ENCODE measurements around the gene CTDSPL.

CTDSPL gene

DNA sequence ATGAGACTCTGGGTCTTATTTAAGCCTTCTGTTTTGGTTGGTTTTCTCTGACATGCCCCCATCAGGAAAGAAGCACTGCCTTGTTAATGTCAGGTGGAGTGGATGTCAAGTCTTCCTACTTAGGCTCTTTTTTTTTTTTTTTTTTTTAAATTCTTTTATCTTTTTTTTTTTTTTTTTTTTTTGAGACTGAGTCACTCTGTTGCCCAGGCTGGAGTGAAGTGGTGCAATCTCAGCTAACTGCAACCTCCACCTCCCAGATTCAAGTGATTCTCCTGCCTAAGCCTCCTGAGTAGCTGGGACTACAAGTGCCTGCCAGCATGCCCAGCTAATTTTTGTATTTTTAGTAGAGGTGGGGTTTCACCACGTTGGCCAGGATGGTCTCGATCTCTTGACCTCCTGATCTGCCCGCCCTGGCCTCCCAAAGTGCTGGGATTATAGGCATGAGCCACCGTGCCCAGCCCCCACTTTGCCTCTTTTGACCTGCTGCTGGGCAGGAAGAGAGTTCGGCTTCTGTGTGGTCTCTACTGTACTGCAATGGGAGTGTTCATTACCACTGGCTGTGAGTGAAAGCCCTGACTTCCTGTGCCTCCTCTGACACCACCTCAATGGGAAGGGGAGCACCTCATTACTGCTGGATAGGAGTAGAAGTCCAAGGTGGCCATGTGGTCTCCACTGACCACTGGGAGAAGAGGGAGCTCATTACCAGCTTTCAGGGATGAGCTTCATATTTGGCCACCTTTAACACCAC is 10.9 kb downstream of the CTDSPL start:
- Histone ChIP-seq H3K4me1 (ENCODE audit: control extremely low read depth in 1 of 4, control insufficient read depth in 4 of 4, insufficient read depth in 4 of 4, low read length in 3 of 4) (no peaks in the 10 kb centered on the region), H3K36me3 (ENCODE audit: control insufficient read depth in 4 of 4, insufficient read depth in 4 of 4, low read length in 3 of 4) (peaks cover 0 to 8% (median 0%) of the 10 kb centered on the region in 4 experiments), H3K27ac (ENCODE audit: insufficient read depth in 1 of 2, low read depth in 1 of 2, low read length in 2 of 2, poor library complexity in 1 of 2, severe bottlenecking in 2 of 2) (no peak overlapping the region), H3K4me3 (ENCODE audit: control insufficient read depth in 1 of 7, extremely low read depth in 1 of 7, insufficient read depth in 4 of 7, low read depth in 2 of 7, low read length in 6 of 7) (no peak overlapping the region), H3K27me3 (replicated peaks in 2 of 5; ENCODE audit: control insufficient read depth in 4 of 5, insufficient read depth in 5 of 5, low read length in 4 of 5) (no peaks in the 10 kb centered on the region), H3K9me3 (ENCODE audit: control extremely low read depth in 1 of 5, control insufficient read depth in 4 of 5, insufficient read depth in 2 of 5, low read depth in 1 of 5, low read length in 4 of 5) (peaks cover 5 to 31% (median 6%) of the 10 kb centered on the region in 5 experiments)
- ChIA-PET POLR2A (no interaction called here), CTCF (interaction anchor here (1.2 to 3.9 kb wide), 5 partner anchors 15 to 50 kb away, joined by 3 to 19 read pairs (median 7); no protein-coding TSS in a partner anchor)
- 98% methylated on average over 4 of the region's 5 CpGs for WGBS (ENCODE audit: insufficient coverage)
- DNase-seq = no peak

DNA sequence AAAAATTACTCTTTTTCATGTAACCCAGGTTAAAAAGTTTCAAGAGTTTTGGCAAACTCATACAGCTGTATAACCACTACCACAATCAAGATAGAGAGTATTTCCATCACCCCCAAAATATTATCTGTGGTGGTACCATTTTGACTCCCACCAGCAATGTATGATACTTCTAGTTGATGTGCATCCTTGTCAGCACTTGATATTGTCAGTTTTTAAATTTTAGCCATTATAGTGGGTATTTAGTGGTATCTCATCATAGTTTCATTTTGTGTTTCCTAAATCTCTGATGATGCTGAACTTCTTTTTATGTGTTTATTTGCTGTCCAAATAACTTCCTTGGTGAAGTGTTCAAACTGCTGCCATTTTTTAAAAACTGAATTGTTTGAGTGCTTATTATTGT is 14.6 kb downstream of the CTDSPL start:
- Histone ChIP-seq H3K4me1 (ENCODE audit: control extremely low read depth in 1 of 4, control insufficient read depth in 4 of 4, insufficient read depth in 4 of 4, low read length in 3 of 4) (no peaks in the 10 kb centered on the region), H3K4me3 (ENCODE audit: control insufficient read depth in 1 of 7, extremely low read depth in 1 of 7, insufficient read depth in 4 of 7, low read depth in 2 of 7, low read length in 6 of 7) (no peak overlapping the region), H3K27ac (ENCODE audit: insufficient read depth in 1 of 2, low read depth in 1 of 2, low read length in 2 of 2, poor library complexity in 1 of 2, severe bottlenecking in 2 of 2) (no peak overlapping the region), H3K36me3 (ENCODE audit: control insufficient read depth in 4 of 4, insufficient read depth in 4 of 4, low read length in 3 of 4) (peaks cover 0 to 4% (median 0%) of the 10 kb centered on the region in 4 experiments), H3K27me3 (replicated peaks in 2 of 5; ENCODE audit: control insufficient read depth in 4 of 5, insufficient read depth in 5 of 5, low read length in 4 of 5) (no peaks in the 10 kb centered on the region), H3K9me3 (ENCODE audit: control extremely low read depth in 1 of 5, control insufficient read depth in 4 of 5, insufficient read depth in 2 of 5, low read depth in 1 of 5, low read length in 4 of 5) (peaks cover 2 to 18% (median 5%) of the 10 kb centered on the region in 5 experiments)
- POLR2A ChIA-PET = no interaction called here
- no peak for DNase-seq
- CTCF ChIA-PET = interaction anchor here (1.1 to 3.9 kb wide), 2 partner anchors 11 to 24 kb away, joined by 3 to 19 read pairs; no protein-coding TSS in a partner anchor

DNA sequence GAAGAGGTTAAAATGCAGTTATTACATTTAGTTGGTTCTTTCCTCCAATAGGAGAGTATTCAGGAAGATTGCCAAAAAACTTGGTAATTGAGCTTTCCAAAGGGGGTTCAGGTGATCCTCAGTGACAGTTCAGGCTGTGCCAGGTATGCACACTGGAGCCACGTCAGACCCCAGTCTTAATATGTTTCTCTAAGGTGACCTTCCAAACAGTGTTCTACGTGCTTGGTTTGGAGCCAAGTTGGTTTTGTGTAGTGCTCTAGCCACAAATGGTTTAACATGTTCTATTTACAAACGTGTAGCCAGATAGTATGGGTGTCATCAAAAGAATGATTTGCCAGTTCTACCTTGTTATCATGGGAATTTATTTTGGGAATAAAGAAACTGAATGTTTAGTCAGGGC is 21.0 kb downstream of the CTDSPL start:
- Histone ChIP-seq H3K9me3 (ENCODE audit: control extremely low read depth in 1 of 5, control insufficient read depth in 4 of 5, insufficient read depth in 2 of 5, low read depth in 1 of 5, low read length in 4 of 5) (no peaks in the 10 kb centered on the region), H3K36me3 (ENCODE audit: control insufficient read depth in 4 of 4, insufficient read depth in 4 of 4, low read length in 3 of 4) (no peaks in the 10 kb centered on the region), H3K4me3 (ENCODE audit: control insufficient read depth in 1 of 7, extremely low read depth in 1 of 7, insufficient read depth in 4 of 7, low read depth in 2 of 7, low read length in 6 of 7) (no peak overlapping the region), H3K27ac (ENCODE audit: insufficient read depth in 1 of 2, low read depth in 1 of 2, low read length in 2 of 2, poor library complexity in 1 of 2, severe bottlenecking in 2 of 2) (no peak overlapping the region), H3K27me3 (replicated peaks in 2 of 5; ENCODE audit: control insufficient read depth in 4 of 5, insufficient read depth in 5 of 5, low read length in 4 of 5) (no peaks in the 10 kb centered on the region), H3K4me1 (ENCODE audit: control extremely low read depth in 1 of 4, control insufficient read depth in 4 of 4, insufficient read depth in 4 of 4, low read length in 3 of 4) (peaks cover under 1 to 21% (median 3%) of the 10 kb centered on the region in 4 experiments)
- POLR2A ChIA-PET = no interaction called here
- WGBS (ENCODE audit: insufficient coverage) = 100% methylated on average over 3 of the region's 3 CpGs
- CTCF ChIA-PET = interaction anchor here (1.0 to 2.5 kb wide), 2 partner anchors 12 to 27 kb away, joined by 3 to 8 read pairs; no protein-coding TSS in a partner anchor
- no peak for DNase-seq

DNA sequence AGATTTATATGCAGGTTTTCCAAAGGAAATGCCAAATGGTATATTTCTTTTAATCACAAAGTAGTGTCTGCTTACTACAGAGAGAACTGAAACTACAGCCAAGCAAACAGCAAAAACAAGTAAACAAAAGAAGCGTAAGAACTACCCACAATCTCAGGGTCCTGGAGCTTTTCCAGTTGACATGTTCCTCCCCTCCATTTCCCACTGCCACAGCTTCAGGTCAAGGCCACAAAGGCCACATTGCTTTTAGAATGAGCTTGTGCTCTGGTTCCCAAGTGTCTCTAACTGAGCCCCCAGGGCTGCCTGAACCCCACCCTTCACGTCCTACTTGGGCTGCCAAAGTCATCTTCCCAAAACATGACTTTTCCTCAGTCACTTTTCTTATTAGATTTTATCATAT is 24.1 kb downstream of the CTDSPL start:
- H3K27me3 ChIP-seq (replicated peaks in 2 of 5; ENCODE audit: control insufficient read depth in 4 of 5, insufficient read depth in 5 of 5, low read length in 4 of 5) = no peaks in the 10 kb centered on the region
- 85% methylated on average over 2 of the region's 2 CpGs for WGBS (ENCODE audit: insufficient coverage)
- H3K36me3 ChIP-seq (ENCODE audit: control insufficient read depth in 4 of 4, insufficient read depth in 4 of 4, low read length in 3 of 4) = no peaks in the 10 kb centered on the region
- no peak overlapping the region for H3K4me3 ChIP-seq (ENCODE audit: control insufficient read depth in 1 of 7, extremely low read depth in 1 of 7, insufficient read depth in 4 of 7, low read depth in 2 of 7, low read length in 6 of 7)
- ChIA-PET POLR2A (no interaction called here), CTCF (interaction anchor here (1.4 kb wide), 1 partner anchor 16 kb away, joined by 5 read pairs; no protein-coding TSS in a partner anchor)
- no peak overlapping the region for H3K27ac ChIP-seq (ENCODE audit: insufficient read depth in 1 of 2, low read depth in 1 of 2, low read length in 2 of 2, poor library complexity in 1 of 2, severe bottlenecking in 2 of 2)
- DNase-seq = no peak
- H3K4me1 ChIP-seq (ENCODE audit: control extremely low read depth in 1 of 4, control insufficient read depth in 4 of 4, insufficient read depth in 4 of 4, low read length in 3 of 4) = peaks cover 18 to 48% (median 24%) of the 10 kb centered on the region in 4 experiments
- H3K9me3 ChIP-seq (ENCODE audit: control extremely low read depth in 1 of 5, control insufficient read depth in 4 of 5, insufficient read depth in 2 of 5, low read depth in 1 of 5, low read length in 4 of 5) = no peaks in the 10 kb centered on the region

DNA sequence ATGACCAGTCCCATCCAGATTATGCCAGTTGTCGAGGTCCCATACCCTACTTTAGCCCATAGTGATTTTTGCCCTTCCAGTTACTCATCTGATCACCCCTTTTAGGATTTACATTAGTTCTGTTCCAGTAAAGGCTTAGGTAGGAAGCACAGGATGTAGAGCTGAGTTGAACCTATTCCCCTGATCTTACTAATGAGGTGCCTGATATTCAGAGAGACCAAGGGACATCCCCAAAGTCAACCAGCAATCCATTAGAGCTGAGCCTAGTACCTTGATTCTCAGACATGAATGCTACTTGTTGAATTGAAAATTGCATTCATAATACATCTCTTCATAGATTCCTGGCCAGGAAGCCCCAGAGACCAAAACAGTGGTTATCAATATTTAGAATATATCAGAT is 24.7 kb downstream of the CTDSPL start:
- Histone ChIP-seq H3K4me1 (ENCODE audit: control extremely low read depth in 1 of 4, control insufficient read depth in 4 of 4, insufficient read depth in 4 of 4, low read length in 3 of 4) (peaks cover 24 to 54% (median 30%) of the 10 kb centered on the region in 4 experiments), H3K36me3 (ENCODE audit: control insufficient read depth in 4 of 4, insufficient read depth in 4 of 4, low read length in 3 of 4) (no peaks in the 10 kb centered on the region), H3K27me3 (replicated peaks in 2 of 5; ENCODE audit: control insufficient read depth in 4 of 5, insufficient read depth in 5 of 5, low read length in 4 of 5) (no peaks in the 10 kb centered on the region), H3K4me3 (ENCODE audit: control insufficient read depth in 1 of 7, extremely low read depth in 1 of 7, insufficient read depth in 4 of 7, low read depth in 2 of 7, low read length in 6 of 7) (no peak overlapping the region), H3K9me3 (ENCODE audit: control extremely low read depth in 1 of 5, control insufficient read depth in 4 of 5, insufficient read depth in 2 of 5, low read depth in 1 of 5, low read length in 4 of 5) (no peaks in the 10 kb centered on the region), H3K27ac (ENCODE audit: insufficient read depth in 1 of 2, low read depth in 1 of 2, low read length in 2 of 2, poor library complexity in 1 of 2, severe bottlenecking in 2 of 2) (no peak overlapping the region)
- no peak for DNase-seq
- ChIA-PET POLR2A (no interaction called here), CTCF (interaction anchor here (0.7 to 3.0 kb wide), 11 partner anchors 12 to 87 kb away, joined by 3 to 19 read pairs (median 5); no protein-coding TSS in a partner anchor)
- WGBS (ENCODE audit: insufficient coverage) = 100% methylated on average over 1 of the region's 1 CpG

DNA sequence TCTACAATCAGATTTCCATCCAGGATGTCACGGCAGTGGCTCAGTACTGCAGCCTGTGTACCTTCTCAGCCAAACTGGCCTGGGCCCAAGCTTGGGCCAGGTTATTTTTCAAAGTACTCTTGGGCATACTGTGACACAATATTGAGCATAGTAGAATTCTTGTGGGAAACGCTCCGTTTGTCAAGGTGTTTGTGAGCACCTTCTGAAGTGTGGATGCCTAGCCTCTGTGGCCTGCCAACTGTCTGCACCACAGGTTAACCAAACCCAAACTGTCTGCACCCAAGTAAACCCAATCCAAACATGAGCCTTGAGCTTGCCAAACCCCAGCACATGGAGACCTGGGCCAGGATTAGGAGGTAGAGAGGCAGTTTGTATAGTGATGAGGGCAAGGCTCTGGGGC is 25.4 kb downstream of the CTDSPL start:
- Histone ChIP-seq H3K27ac (ENCODE audit: insufficient read depth in 1 of 2, low read depth in 1 of 2, low read length in 2 of 2, poor library complexity in 1 of 2, severe bottlenecking in 2 of 2) (no peak overlapping the region), H3K4me3 (ENCODE audit: control insufficient read depth in 1 of 7, extremely low read depth in 1 of 7, insufficient read depth in 4 of 7, low read depth in 2 of 7, low read length in 6 of 7) (no peak overlapping the region), H3K9me3 (ENCODE audit: control extremely low read depth in 1 of 5, control insufficient read depth in 4 of 5, insufficient read depth in 2 of 5, low read depth in 1 of 5, low read length in 4 of 5) (no peaks in the 10 kb centered on the region), H3K36me3 (ENCODE audit: control insufficient read depth in 4 of 4, insufficient read depth in 4 of 4, low read length in 3 of 4) (no peaks in the 10 kb centered on the region), H3K27me3 (replicated peaks in 2 of 5; ENCODE audit: control insufficient read depth in 4 of 5, insufficient read depth in 5 of 5, low read length in 4 of 5) (no peaks in the 10 kb centered on the region), H3K4me1 (ENCODE audit: control extremely low read depth in 1 of 4, control insufficient read depth in 4 of 4, insufficient read depth in 4 of 4, low read length in 3 of 4) (peaks cover 25 to 56% (median 34%) of the 10 kb centered on the region in 4 experiments)
- no peak for DNase-seq
- ChIA-PET CTCF (interaction anchor here (0.9 to 3.0 kb wide), 16 partner anchors 10 to 87 kb away, joined by 3 to 19 read pairs (median 4); no protein-coding TSS in a partner anchor), POLR2A (no interaction called here)
- WGBS (ENCODE audit: insufficient coverage) = 98% methylated on average over 3 of the region's 3 CpGs

DNA sequence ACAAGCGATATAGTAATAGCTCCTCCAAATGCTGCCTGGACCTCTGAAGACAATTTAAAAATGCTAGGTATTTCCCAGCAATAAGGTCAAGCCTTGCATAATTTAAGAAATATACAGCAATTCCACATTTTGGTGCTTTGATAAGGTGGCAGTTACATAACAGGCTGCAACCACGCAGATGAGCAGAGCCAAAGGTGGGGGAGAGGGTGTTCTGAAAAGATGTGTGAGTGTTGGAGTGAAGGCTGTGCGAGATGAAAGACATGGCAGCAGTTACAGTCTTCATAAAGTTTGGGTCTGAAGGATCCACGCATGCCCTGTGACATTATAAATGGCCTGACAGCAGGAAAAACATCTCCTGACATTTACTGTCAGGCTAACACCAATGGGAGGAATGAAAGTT is 26.1 kb downstream of the CTDSPL start:
- DNase-seq = peak in 2 of 3 donors; percentile 15 to 42
- 75% methylated on average over 2 of the region's 4 CpGs for WGBS (ENCODE audit: insufficient coverage)
- ChIA-PET POLR2A (no interaction called here), CTCF (interaction anchor here (0.9 to 3.0 kb wide), 14 partner anchors 9 to 81 kb away, joined by 3 to 19 read pairs (median 5); no protein-coding TSS in a partner anchor)
- Histone ChIP-seq H3K27ac (ENCODE audit: insufficient read depth in 1 of 2, low read depth in 1 of 2, low read length in 2 of 2, poor library complexity in 1 of 2, severe bottlenecking in 2 of 2) (peak overlapping the region in 1 of 2 experiments; percentile 62), H3K9me3 (ENCODE audit: control extremely low read depth in 1 of 5, control insufficient read depth in 4 of 5, insufficient read depth in 2 of 5, low read depth in 1 of 5, low read length in 4 of 5) (no peaks in the 10 kb centered on the region), H3K36me3 (ENCODE audit: control insufficient read depth in 4 of 4, insufficient read depth in 4 of 4, low read length in 3 of 4) (no peaks in the 10 kb centered on the region), H3K27me3 (replicated peaks in 2 of 5; ENCODE audit: control insufficient read depth in 4 of 5, insufficient read depth in 5 of 5, low read length in 4 of 5) (no peaks in the 10 kb centered on the region), H3K4me1 (ENCODE audit: control extremely low read depth in 1 of 4, control insufficient read depth in 4 of 4, insufficient read depth in 4 of 4, low read length in 3 of 4) (peaks cover 29 to 63% (median 39%) of the 10 kb centered on the region in 4 experiments), H3K4me3 (ENCODE audit: control insufficient read depth in 1 of 7, extremely low read depth in 1 of 7, insufficient read depth in 4 of 7, low read depth in 2 of 7, low read length in 6 of 7) (no peak overlapping the region)

Measured in common myeloid progenitor, CD34-positive (primary cell).